ENCODE measurements around the gene PARL. TPM values are rescaled to one million over a fixed set of nuclear protein-coding genes. Genes with fewer than 3 reads are reported as not detected.

PARL gene
- polyA plus RNA-seq, 1 of the 3 experiments (the other 2 are of a cell fraction) = 50.1 TPM

GRCh38 chr3:183839751-183840150 is 44.9 kb downstream of the PARL start:
- Histone ChIP-seq H3K4me2 (no peak overlapping the region), H3K79me2 (ENCODE audit: insufficient read depth) (peaks cover 8% of the 10 kb centered on the region; the same call in 1 of the 2 replicates), H3K36me3 (replicated peaks in 1 of 2; ENCODE audit: control insufficient read depth in 1 of 2, insufficient read depth in 2 of 2, low read length in 1 of 2) (peaks cover 37 to 48% of the 10 kb centered on the region in 2 experiments), H3K9me2 (no peaks in the 10 kb centered on the region), H2AFZ (ENCODE audit: low read depth) (no peak overlapping the region), H3K9ac (no peak overlapping the region), H3K9me3 (no peaks in the 10 kb centered on the region), H4K20me1 (ENCODE audit: insufficient read depth) (no peaks in the 10 kb centered on the region), H3K4me1 (ENCODE audit: control insufficient read depth in 1 of 2, insufficient read depth in 2 of 2, low read depth in 1 of 2, low read length in 1 of 2) (no peaks in the 10 kb centered on the region; a peak in 1 of 4 replicates), H3K27me3 (ENCODE audit: insufficient read depth) (no peaks in the 10 kb centered on the region), H3K27ac (ENCODE audit: low read depth in 2 of 2, low read length in 1 of 2) (no peak overlapping the region), H3F3A (replicated peaks; ENCODE audit: insufficient read depth) (peaks cover 7% of the 10 kb centered on the region), H3K4me3 (ENCODE audit: low read depth in 2 of 2, low read length in 1 of 2) (no peak overlapping the region)
- ChIA-PET CTCF (interaction anchor here (1.2 to 1.9 kb wide), 2 partner anchors 13 to 14 kb away, joined by 3 to 6 read pairs; partner anchors contain the start of gene MAP6D1), POLR2A (interaction anchor here (1.7 kb wide), 1 partner anchor 14 kb away, joined by 5 read pairs; the partner anchor contains the start of gene MAP6D1)
- 96% methylated on average over 4 of the region's 4 CpGs for WGBS (ENCODE audit: low lambda C conversion rate)
- TF ChIP-seq REST (IDR thresholded peaks at IDR 0.05; ENCODE audit: low read depth, low read length) (no peak), CHD2 (IDR thresholded peaks at IDR 0.05; ENCODE audit: low read length, partially characterized antibody) (no peak), TCF12 (IDR thresholded peaks at IDR 0.05) (no peak), CTCF (IDR thresholded peaks at IDR 0.05) (no peak), EP300 (IDR thresholded peaks at IDR 0.05; ENCODE audit: borderline replicate concordance in 1 of 2, low read depth in 1 of 2, low read length in 1 of 2) (no peak), MXI1 (IDR thresholded peaks at IDR 0.05; ENCODE audit: low read depth, low read length) (no peak), PBX3 (IDR thresholded peaks at IDR 0.05) (no peak), FOSL2 (IDR thresholded peaks at IDR 0.05; ENCODE audit: borderline replicate concordance, low read depth) (no peak), EZH2phosphoT487 (IDR thresholded peaks at IDR 0.05; ENCODE audit: borderline replicate concordance, low read depth) (no peak), TAF1 (IDR thresholded peaks at IDR 0.05; ENCODE audit: borderline replicate concordance, low read depth, low read length) (no peak)
- TF ChIP-seq, protein P1, sequence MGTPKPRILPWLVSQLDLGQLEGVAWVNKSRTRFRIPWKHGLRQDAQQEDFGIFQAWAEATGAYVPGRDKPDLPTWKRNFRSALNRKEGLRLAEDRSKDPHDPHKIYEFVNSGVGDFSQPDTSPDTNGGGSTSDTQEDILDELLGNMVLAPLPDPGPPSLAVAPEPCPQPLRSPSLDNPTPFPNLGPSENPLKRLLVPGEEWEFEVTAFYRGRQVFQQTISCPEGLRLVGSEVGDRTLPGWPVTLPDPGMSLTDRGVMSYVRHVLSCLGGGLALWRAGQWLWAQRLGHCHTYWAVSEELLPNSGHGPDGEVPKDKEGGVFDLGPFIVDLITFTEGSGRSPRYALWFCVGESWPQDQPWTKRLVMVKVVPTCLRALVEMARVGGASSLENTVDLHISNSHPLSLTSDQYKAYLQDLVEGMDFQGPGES (IDR thresholded peaks at IDR 0.05; ENCODE audit: low read depth, low read length) = no peak
- TF ChIP-seq, protein P2, sequence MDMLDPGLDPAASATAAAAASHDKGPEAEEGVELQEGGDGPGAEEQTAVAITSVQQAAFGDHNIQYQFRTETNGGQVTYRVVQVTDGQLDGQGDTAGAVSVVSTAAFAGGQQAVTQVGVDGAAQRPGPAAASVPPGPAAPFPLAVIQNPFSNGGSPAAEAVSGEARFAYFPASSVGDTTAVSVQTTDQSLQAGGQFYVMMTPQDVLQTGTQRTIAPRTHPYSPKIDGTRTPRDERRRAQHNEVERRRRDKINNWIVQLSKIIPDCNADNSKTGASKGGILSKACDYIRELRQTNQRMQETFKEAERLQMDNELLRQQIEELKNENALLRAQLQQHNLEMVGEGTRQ (IDR thresholded peaks at IDR 0.05; ENCODE audit: borderline replicate concordance, low read depth, low read length) = no peak
- no peak for DNase-seq

Data from SK-N-SH (cell line).